ENCODE results near the gene CTSG.
"Not testable (repeated sequence)": the region's sequence is repeated elsewhere in the genome, so short reads cannot be mapped to it uniquely, and the experiment has no call there.

CTSG gene

GRCh38 chr14:24576182-24576581, at the start of gene CTSG:
TSS of gene CTSG (minus strand) at chr14:24576250. CDS start at chr14:24576223, 27 bp downstream.
- DNase-seq: no peak

- DNase-seq: no peak
These were observed 37.7 kb upstream of the CTSG start for GRCh38 chr14:24613747-24614146.

GRCh38 chr14:24613241-24613640, 37.2 kb upstream of the CTSG start:
- DNase-seq: no peak

- peak in 1 of 2 donors; percentile 37 for DNase-seq
These were observed 36.1 kb upstream of the CTSG start for GRCh38 chr14:24612196-24612595.

GRCh38 chr14:24609655-24610344, 33.8 kb upstream of the CTSG start, which contains the start of gene GZMH:
TSS of gene GZMH (minus strand) at chr14:24609685. CDS start at chr14:24609613, 72 bp downstream.
- peak in 1 of 2 donors; percentile 49 for DNase-seq

GRCh38 chr14:24607635-24608514, 31.8 kb upstream of the CTSG start:
- DNase-seq: no peak

- no peak for DNase-seq
These were observed 31.0 kb upstream of the CTSG start for GRCh38 chr14:24607081-24607480.

- DNase-seq: no peak
These were observed 30.2 kb upstream of the CTSG start for GRCh38 chr14:24606297-24606696.

- DNase-seq: peak; percentile 64 to 75
These were observed 29.6 kb upstream of the CTSG start for GRCh38 chr14:24605435-24606190.

- DNase-seq: no peak
These were observed 21.4 kb upstream of the CTSG start for GRCh38 chr14:24597403-24597802.

GRCh38 chr14:24595073-24595808, 19.2 kb upstream of the CTSG start:
- DNase-seq: no peak

- DNase-seq: not testable (repeated sequence)
These were observed 15.0 kb upstream of the CTSG start for GRCh38 chr14:24591004-24591403.

- DNase-seq: not testable (repeated sequence)
These were observed 8.4 kb upstream of the CTSG start for GRCh38 chr14:24584402-24584801.

- DNase-seq: no peak
These were observed 2.5 kb upstream of the CTSG start for GRCh38 chr14:24578558-24578957.

- DNase-seq: no peak
These were observed 721 bp upstream of the CTSG start for GRCh38 chr14:24576771-24577170.

GRCh38 chr14:24574206-24574774, 1.8 kb downstream of the CTSG start:
- DNase-seq: no peak

GRCh38 chr14:24566318-24566717, 9.7 kb downstream of the CTSG start:
- no peak for DNase-seq

- DNase-seq: no peak
These were observed 10.3 kb downstream of the CTSG start for GRCh38 chr14:24565766-24566165.

- no peak for DNase-seq
These were observed 12.5 kb downstream of the CTSG start for GRCh38 chr14:24563505-24563904.

GRCh38 chr14:24556756-24557155, 19.3 kb downstream of the CTSG start:
- DNase-seq: no peak

GRCh38 chr14:24549064-24549463, 27.0 kb downstream of the CTSG start:
- not testable (repeated sequence) for DNase-seq

GRCh38 chr14:24542346-24542936, 33.6 kb downstream of the CTSG start:
- DNase-seq: no peak
